DOHH2 (cell line): ENCODE measurements around the gene WDFY2.

Experiments
- H3F3A ChIP-seq: fragments of 200-600 bp; sonication (generic), shearing (Covaris generic); 2 replicates; pipeline ENCODE4 v1.6.0; 2016; ENCODE audit warnings: antibody characterized with exemption, mild to moderate bottlenecking; ENCODE audit not compliant: control insufficient read depth, insufficient read depth
- H3K27ac ChIP-seq: fragments of 200-600 bp; sonication (generic); 2 replicates; pipeline ENCODE4 v1.5.1; 2014; ENCODE audit warnings: low read depth, mild to moderate bottlenecking, low read length, moderate library complexity
- H3K27me3 ChIP-seq: fragments of 200-600 bp; sonication (generic); 2 replicates; pipeline ENCODE4 v1.6.1; 2014; ENCODE audit warnings: mild to moderate bottlenecking, low read length, mixed read lengths; ENCODE audit not compliant: control insufficient read depth
- H3K36me3 ChIP-seq: fragments of 200-600 bp; sonication (generic); 2 replicates; pipeline ENCODE4 v1.6.1; 2014; ENCODE audit warnings: mild to moderate bottlenecking, low read length, moderate library complexity, mixed read lengths; ENCODE audit not compliant: control insufficient read depth
- H3K4me1 ChIP-seq: fragments of 200-600 bp; sonication (generic); 2 replicates; pipeline ENCODE4 v1.6.1; 2014; ENCODE audit warnings: mild to moderate bottlenecking, low read length, mixed read lengths; ENCODE audit not compliant: control insufficient read depth
- H3K4me2 ChIP-seq: fragments of 200-600 bp; sonication (generic); 2 replicates; pipeline ENCODE4 v1.6.0; 2014; ENCODE audit warnings: mild to moderate bottlenecking, low read length, moderate library complexity
- H3K4me3 ChIP-seq: fragments of 200-600 bp; sonication (generic); 2 replicates; pipeline ENCODE4 v1.5.1; 2014; ENCODE audit warnings: mild to moderate bottlenecking, low read length, mixed read lengths
- H3K79me2 ChIP-seq: fragments of 200-600 bp; sonication (generic); 2 replicates; pipeline ENCODE4 v1.6.1; 2014; ENCODE audit warnings: mild to moderate bottlenecking, low read length, mixed read lengths; ENCODE audit not compliant: control insufficient read depth
- H3K9me2 ChIP-seq: fragments of 200-600 bp; sonication (generic); replicated peaks from 2 replicates; pipeline ENCODE4 v1.6.1; 2014; ENCODE audit warnings: mild to moderate bottlenecking, low read length, mixed read lengths; ENCODE audit not compliant: control insufficient read depth
- H3K9me3 ChIP-seq: fragments of 200-600 bp; sonication (generic); 2 replicates; pipeline ENCODE4 v1.6.1; 2014; ENCODE audit warnings: antibody characterized with exemption, low read length, mixed read lengths; ENCODE audit not compliant: control insufficient read depth, insufficient read depth
- H4K20me1 ChIP-seq: fragments of 200-600 bp; sonication (generic); 2 replicates; pipeline ENCODE4 v1.6.0; 2014; ENCODE audit warnings: low read depth, mild to moderate bottlenecking, antibody characterized with exemption, low read length, moderate library complexity; ENCODE audit not compliant: control insufficient read depth, insufficient read depth
- EZH2phosphoT487 ChIP-seq: fragments of 200-600 bp; sonication (generic); IDR thresholded peaks from 2 replicates; pipeline ENCODE4 v1.6.1; 2017; ENCODE audit warnings: borderline replicate concordance, mild to moderate bottlenecking, antibody characterized with exemption, low read length, moderate library complexity, mixed read lengths
- TF ChIP-seq, protein P1 (sequence below): fragments of 200-600 bp; sonication (generic); IDR thresholded peaks from one replicate; pipeline ENCODE4 v1.5.1; 2014; ENCODE audit warnings: antibody characterized with exemption, mild to moderate bottlenecking, low read depth, low read length; ENCODE audit not compliant: poor library complexity, severe bottlenecking

Gene WDFY2

DNA sequence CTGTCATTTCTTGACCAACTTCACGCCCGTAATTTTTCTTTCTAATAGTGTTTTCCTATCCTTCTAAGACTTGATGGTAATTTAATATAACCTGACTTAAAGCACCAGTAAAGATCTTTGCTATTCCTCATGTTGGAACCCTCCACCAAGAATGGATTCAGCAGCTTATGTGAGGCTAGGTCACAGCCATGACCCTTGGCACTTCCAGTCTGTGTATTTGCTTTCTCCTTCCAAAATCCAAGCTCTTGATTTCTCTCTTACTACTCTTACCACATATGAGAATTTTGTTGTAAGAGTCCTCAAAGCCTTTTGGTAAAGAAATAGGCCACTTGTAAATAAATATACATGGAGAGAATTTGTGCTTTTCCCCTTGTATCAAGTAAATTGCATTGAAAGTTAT, 158.3 kb downstream of the WDFY2 start:
- H3K9me3 ChIP-seq, result peaks cover 3% of the 10 kb centered on the region; the same call in 1 of the 2 replicates
- no peaks in the 10 kb centered on the region for H3K9me2 ChIP-seq
- H3K36me3 ChIP-seq, result no peaks in the 10 kb centered on the region; the same call in 1 of the 2 replicates
- no peak overlapping the region for H3K27ac ChIP-seq
- no peak overlapping the region for H3K4me2 ChIP-seq
- TF ChIP-seq EZH2phosphoT487, result no peak
- TF ChIP-seq, protein P1, sequence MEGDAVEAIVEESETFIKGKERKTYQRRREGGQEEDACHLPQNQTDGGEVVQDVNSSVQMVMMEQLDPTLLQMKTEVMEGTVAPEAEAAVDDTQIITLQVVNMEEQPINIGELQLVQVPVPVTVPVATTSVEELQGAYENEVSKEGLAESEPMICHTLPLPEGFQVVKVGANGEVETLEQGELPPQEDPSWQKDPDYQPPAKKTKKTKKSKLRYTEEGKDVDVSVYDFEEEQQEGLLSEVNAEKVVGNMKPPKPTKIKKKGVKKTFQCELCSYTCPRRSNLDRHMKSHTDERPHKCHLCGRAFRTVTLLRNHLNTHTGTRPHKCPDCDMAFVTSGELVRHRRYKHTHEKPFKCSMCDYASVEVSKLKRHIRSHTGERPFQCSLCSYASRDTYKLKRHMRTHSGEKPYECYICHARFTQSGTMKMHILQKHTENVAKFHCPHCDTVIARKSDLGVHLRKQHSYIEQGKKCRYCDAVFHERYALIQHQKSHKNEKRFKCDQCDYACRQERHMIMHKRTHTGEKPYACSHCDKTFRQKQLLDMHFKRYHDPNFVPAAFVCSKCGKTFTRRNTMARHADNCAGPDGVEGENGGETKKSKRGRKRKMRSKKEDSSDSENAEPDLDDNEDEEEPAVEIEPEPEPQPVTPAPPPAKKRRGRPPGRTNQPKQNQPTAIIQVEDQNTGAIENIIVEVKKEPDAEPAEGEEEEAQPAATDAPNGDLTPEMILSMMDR, result no peak
- no peaks in the 10 kb centered on the region for H4K20me1 ChIP-seq
- no peaks in the 10 kb centered on the region for H3F3A ChIP-seq
- no peaks in the 10 kb centered on the region for H3K27me3 ChIP-seq
- no peaks in the 10 kb centered on the region for H3K79me2 ChIP-seq
- H3K4me3 ChIP-seq, result no peak overlapping the region
- no peaks in the 10 kb centered on the region for H3K4me1 ChIP-seq

DNA sequence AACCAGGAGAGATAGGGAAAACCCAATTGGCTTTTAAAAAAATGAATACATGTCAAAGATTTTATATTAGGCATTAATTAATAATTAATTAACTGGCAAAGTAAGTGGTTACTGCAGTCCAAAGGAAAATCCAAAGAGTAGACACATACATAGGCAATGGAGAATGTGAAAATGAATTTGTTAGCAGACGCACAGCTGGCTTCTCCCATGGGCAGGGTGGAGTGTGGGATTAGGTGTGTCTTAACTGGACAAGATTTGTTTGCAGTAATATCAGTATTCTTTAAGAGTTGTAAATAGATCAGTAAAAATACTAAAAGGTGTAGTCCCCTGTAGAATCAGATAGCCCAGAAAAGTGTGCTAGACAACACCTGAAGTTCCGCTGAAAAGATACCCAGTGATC, 161.0 kb downstream of the WDFY2 start:
- Histone ChIP-seq H3K9me3 (peaks cover 8% of the 10 kb centered on the region; the same call in 1 of the 2 replicates), H3K79me2 (no peaks in the 10 kb centered on the region), H3K4me2 (no peak overlapping the region), H3F3A (no peaks in the 10 kb centered on the region), H4K20me1 (no peaks in the 10 kb centered on the region), H3K4me1 (no peaks in the 10 kb centered on the region), H3K27ac (no peak overlapping the region), H3K9me2 (no peaks in the 10 kb centered on the region), H3K4me3 (no peak overlapping the region), H3K36me3 (no peaks in the 10 kb centered on the region; the same call in 1 of the 2 replicates), H3K27me3 (no peaks in the 10 kb centered on the region)
- no peak for TF ChIP-seq EZH2phosphoT487
- TF ChIP-seq, protein P1, result no peak

DNA sequence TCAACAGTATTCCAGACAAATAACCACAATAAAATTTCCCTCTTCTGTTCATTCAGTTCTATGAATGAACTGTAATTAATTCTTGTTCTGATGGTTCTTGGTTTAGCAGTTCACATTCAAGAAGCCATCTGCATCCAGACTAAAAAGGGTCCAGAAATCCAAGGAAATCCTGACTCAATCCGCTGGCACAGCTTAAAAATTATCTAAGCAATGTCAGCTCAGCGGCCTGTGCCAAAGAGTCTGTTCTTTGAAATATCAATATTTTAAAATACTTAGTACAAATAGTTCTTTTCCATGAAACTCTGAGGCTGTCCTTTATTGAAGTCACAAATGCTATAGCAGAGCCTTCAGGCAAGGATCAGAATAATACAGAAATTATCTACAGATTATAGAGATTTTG, 162.5 kb downstream of the WDFY2 start:
- H4K20me1 ChIP-seq, result no peaks in the 10 kb centered on the region
- H3K9me3 ChIP-seq, result peaks cover 8% of the 10 kb centered on the region; the same call in 1 of the 2 replicates
- no peaks in the 10 kb centered on the region for H3K27me3 ChIP-seq
- H3K9me2 ChIP-seq, result no peaks in the 10 kb centered on the region
- TF ChIP-seq EZH2phosphoT487, result no peak
- TF ChIP-seq, protein P1, result no peak
- no peaks in the 10 kb centered on the region for H3K4me1 ChIP-seq
- no peak overlapping the region for H3K4me3 ChIP-seq
- no peaks in the 10 kb centered on the region for H3F3A ChIP-seq
- H3K79me2 ChIP-seq, result no peaks in the 10 kb centered on the region
- no peaks in the 10 kb centered on the region for H3K36me3 ChIP-seq
- no peak overlapping the region for H3K27ac ChIP-seq
- no peak overlapping the region for H3K4me2 ChIP-seq
